GM23248 (cell line): ENCODE data around the gene CDC34. TPM values are rescaled to one million over a fixed set of nuclear protein-coding genes. Genes with fewer than 3 reads are reported as not detected.

Experiments used
- DNase-seq: peaks from one replicate; pipeline ENCODE4 v3.0.0-alpha.2; 2015
- H2AFZ ChIP-seq: fragments of 200-600 bp; sonication (generic); 2 replicates; pipeline ENCODE4 v1.6.1; 2016; ENCODE audit warnings: antibody characterized with exemption
- H3F3A ChIP-seq: fragments of 200-600 bp; sonication (generic); 2 replicates; pipeline ENCODE4 v1.6.1; 2016; ENCODE audit warnings: mild to moderate bottlenecking, antibody characterized with exemption, mixed run types; ENCODE audit not compliant: insufficient read depth
- H3K27ac ChIP-seq: fragments of 200-600 bp; sonication (generic); 2 replicates; pipeline ENCODE4 v1.5.1; 2016; ENCODE audit warnings: mild to moderate bottlenecking
- H3K27me3 ChIP-seq: fragments of 200-600 bp; sonication (generic); replicated peaks from 2 replicates; pipeline ENCODE4 v1.6.1; 2016; ENCODE audit warnings: mild to moderate bottlenecking; ENCODE audit not compliant: insufficient read depth
- H3K36me3 ChIP-seq: fragments of 200-600 bp; sonication (generic); 2 replicates; pipeline ENCODE4 v1.6.1; 2016; ENCODE audit warnings: low read depth, mild to moderate bottlenecking
- H3K4me1 ChIP-seq: fragments of 200-600 bp; sonication (generic); 2 replicates; pipeline ENCODE4 v1.6.1; 2016; ENCODE audit warnings: mild to moderate bottlenecking; ENCODE audit not compliant: insufficient read depth
- H3K4me2 ChIP-seq: fragments of 200-600 bp; sonication (generic); one replicate; pipeline ENCODE4 v1.6.1; 2016; ENCODE audit warnings: mild to moderate bottlenecking; ENCODE audit not compliant: unreplicated experiment
- H3K4me3 ChIP-seq: fragments of 200-600 bp; sonication (generic); 2 replicates; pipeline ENCODE4 v1.5.1; 2016; ENCODE audit warnings: mild to moderate bottlenecking
- H3K79me2 ChIP-seq: fragments of 200-600 bp; sonication (generic); 2 replicates; pipeline ENCODE4 v1.6.1; 2016; ENCODE audit warnings: mild to moderate bottlenecking; ENCODE audit not compliant: insufficient read depth
- H3K9ac ChIP-seq: fragments of 200-600 bp; sonication (generic); 2 replicates; pipeline ENCODE4 v1.6.1; 2016; ENCODE audit warnings: mild to moderate bottlenecking
- H3K9me2 ChIP-seq: fragments of 200-600 bp; sonication (generic); 2 replicates; pipeline ENCODE4 v1.6.1; 2016; ENCODE audit warnings: mixed run types, mild to moderate bottlenecking, moderate library complexity; ENCODE audit not compliant: insufficient read depth
- H3K9me3 ChIP-seq: fragments of 200-600 bp; sonication (generic); one replicate; pipeline ENCODE4 v1.6.1; 2017; ENCODE audit warnings: low read depth
- H4K20me1 ChIP-seq: fragments of 200-600 bp; sonication (generic); 2 replicates; pipeline ENCODE4 v1.6.0; 2016; ENCODE audit not compliant: insufficient read depth
- EZH2 ChIP-seq: fragments of 200-600 bp; sonication (generic); IDR thresholded peaks from 2 replicates; pipeline ENCODE4 v1.6.1; 2018; ENCODE audit warnings: antibody characterized with exemption, mild to moderate bottlenecking; ENCODE audit not compliant: insufficient read depth, poor library complexity, severe bottlenecking
- EZH2phosphoT487 ChIP-seq: fragments of 200-600 bp; sonication (generic); IDR thresholded peaks from 2 replicates; pipeline ENCODE4 v1.6.1; 2018; ENCODE audit warnings: antibody characterized with exemption, moderate library complexity, mild to moderate bottlenecking, low read depth; ENCODE audit not compliant: insufficient read depth
- WGBS, 2 experiments: methylation state at CpG; one replicate each; pipeline ENCODE4 v1.1.6; 2015 to 2017; ENCODE audit warnings: low lambda C conversion rate in 2 of 2, low coverage in 1 of 2; ENCODE audit errors: missing lambda C conversion rate in 2 of 2; 5-methylcytosine and 5-hydroxymethylcytosine counted together
- in situ Hi-C: fragments of 300-500 bp; cut with MboI; formaldehyde crosslinking; loops from 2 replicates; pipeline ENCODE4 v1.15.0; 2020
- polyA plus RNA-seq: library from polyadenylated mRNA; unstranded; fragments of >200 nt; fragmentation: Nextera tagmentation; extraction: Ambion mirVana; gene quantifications from 2 replicates; pipeline ENCODE4 v1.2.1, GENCODE V29; 2016
- total RNA-seq: library from RNA; depleted of rRNA; stranded (reverse); fragments of >200 nt; shearing (Covaris generic); gene quantifications from 2 replicates; pipeline ENCODE4 v1.2.3, GENCODE V29; 2014; rRNA removed

CDC34 gene
- total and polyA plus RNA-seq, 2 experiments from 2014 or later: 46.4 to 50.8 TPM

- H3K4me1 ChIP-seq: peaks cover 9% of the 10 kb centered on the region
- H3K27ac ChIP-seq: no peak overlapping the region
- H3K4me2 ChIP-seq: no peak overlapping the region
- no peak overlapping the region for H2AFZ ChIP-seq
- TF ChIP-seq EZH2phosphoT487 (no peak), EZH2 (no peak)
- no peaks in the 10 kb centered on the region for H3K9me3 ChIP-seq
- no peak overlapping the region for H3K4me3 ChIP-seq
- 29 to 31% methylated on average over 48 to 75 of the region's 75 CpGs for WGBS, 2 experiments
- H3K9ac ChIP-seq: no peak overlapping the region
- no peaks in the 10 kb centered on the region for H3K79me2 ChIP-seq
- H4K20me1 ChIP-seq: no peaks in the 10 kb centered on the region
- DNase-seq: peak; percentile 62
- H3K9me2 ChIP-seq: no peaks in the 10 kb centered on the region
- 0 out of 2 replicates have a peak, but pooled peaks cover 5% of the 10 kb centered on the region for H3F3A ChIP-seq
- in situ Hi-C loops: no loop called here
- no peaks in the 10 kb centered on the region; the same call in 1 of the 2 replicates for H3K27me3 ChIP-seq
- H3K36me3 ChIP-seq: no peaks in the 10 kb centered on the region
Observed at GRCh38 chr19:591099-591958, 59.8 kb downstream of the CDC34 start.

Other genes with a start within 250 kb of the CDC34 start
- gene PLPP2, start 240.4 kb upstream of the CDC34 start, total RNA-seq: 1.4 and 4.3 TPM in 2 replicates
- gene PLPP2, start 240.4 kb upstream of the CDC34 start, polyA plus RNA-seq: 1.2 and 1.3 TPM in 2 replicates
- 11.8 and 27.8 TPM in 2 replicates for gene MIER2, start 187.0 kb upstream of the CDC34 start, total RNA-seq
- 28.6 and 30.7 TPM in 2 replicates for gene MIER2, start 187.0 kb upstream of the CDC34 start, polyA plus RNA-seq
- 0.32 TPM in 1 of 2 replicates, not detected in the other for gene C2CD4C, start 122.6 kb upstream of the CDC34 start, total RNA-seq
- gene C2CD4C, start 122.6 kb upstream of the CDC34 start, polyA plus RNA-seq: 0.05 TPM in 1 of 2 replicates, not detected in the other
- not detected in 2 replicates for gene SHC2, start 70.7 kb upstream of the CDC34 start, total RNA-seq
- not detected in 2 replicates for gene SHC2, start 70.7 kb upstream of the CDC34 start, polyA plus RNA-seq
- 0.54 TPM in 1 of 2 replicates, not detected in the other for gene MADCAM1, start 35.3 kb upstream of the CDC34 start, total RNA-seq
- gene MADCAM1, start 35.3 kb upstream of the CDC34 start, polyA plus RNA-seq: 0.11 and 0.38 TPM in 2 replicates
- 60.5 and 72.2 TPM in 2 replicates for gene TPGS1, start 24.3 kb upstream of the CDC34 start, total RNA-seq
- gene TPGS1, start 24.3 kb upstream of the CDC34 start, polyA plus RNA-seq: 18.9 and 22.0 TPM in 2 replicates
- not detected in 2 replicates for gene GZMM, start 12.3 kb downstream of the CDC34 start, total RNA-seq
- gene GZMM, start 12.3 kb downstream of the CDC34 start, polyA plus RNA-seq: not detected in 2 replicates
- 887 and 955 TPM in 2 replicates for gene BSG, start 40.8 kb downstream of the CDC34 start, total RNA-seq
- gene BSG, start 40.8 kb downstream of the CDC34 start, polyA plus RNA-seq: 939 and 970 TPM in 2 replicates
- gene HCN2, start 58.1 kb downstream of the CDC34 start, total RNA-seq: 1.8 and 3.1 TPM in 2 replicates
- 0.14 TPM in 1 of 2 replicates, not detected in the other for gene HCN2, start 58.1 kb downstream of the CDC34 start, polyA plus RNA-seq
- gene POLRMT, start 101.8 kb downstream of the CDC34 start, total RNA-seq: 36.2 and 48.8 TPM in 2 replicates
- gene POLRMT, start 101.8 kb downstream of the CDC34 start, polyA plus RNA-seq: 21.8 and 23.6 TPM in 2 replicates
- gene FGF22, start 108.1 kb downstream of the CDC34 start, total RNA-seq: 0.13 and 1.2 TPM in 2 replicates
- not detected in 2 replicates for gene FGF22, start 108.1 kb downstream of the CDC34 start, polyA plus RNA-seq
- gene RNF126, start 131.5 kb downstream of the CDC34 start, total RNA-seq: 71.3 and 72.4 TPM in 2 replicates
- 52.7 and 58.5 TPM in 2 replicates for gene RNF126, start 131.5 kb downstream of the CDC34 start, polyA plus RNA-seq
- gene FSTL3, start 144.6 kb downstream of the CDC34 start, total RNA-seq: 97.3 and 100 TPM in 2 replicates
- gene FSTL3, start 144.6 kb downstream of the CDC34 start, polyA plus RNA-seq: 39.2 and 41.4 TPM in 2 replicates
- gene PRSS57, start 163.7 kb downstream of the CDC34 start, total RNA-seq: not detected in 2 replicates
- gene PRSS57, start 163.7 kb downstream of the CDC34 start, polyA plus RNA-seq: not detected in 2 replicates
- gene PALM, start 177.2 kb downstream of the CDC34 start, total RNA-seq: 2.5 and 2.7 TPM in 2 replicates
- 0.32 and 0.36 TPM in 2 replicates for gene PALM, start 177.2 kb downstream of the CDC34 start, polyA plus RNA-seq
- not detected in 2 replicates for gene MISP, start 219.4 kb downstream of the CDC34 start, total RNA-seq
- gene MISP, start 219.4 kb downstream of the CDC34 start, polyA plus RNA-seq: 0.13 TPM in 1 of 2 replicates, not detected in the other